Cardiac muscle cell (in vitro differentiated cells and primary cell): ENCODE results near the gene MGLL. TPM values are rescaled to one million over a fixed set of nuclear protein-coding genes. Genes with fewer than 3 reads are reported as not detected.

Source experiments
- DNase-seq, 2 donors: peaks; one replicate each; pipeline versions ENCODE4 v3.0.0 to v3.0.0-alpha.2; 2010 to 2017; ENCODE audit warnings: low read depth in 1 of 2, low spot score in 1 of 2
- H3K27ac ChIP-seq: fragments of 200-600 bp; sonication (generic); 2 replicates; pipeline ENCODE4 v1.5.1; 2016
- H3K27me3 ChIP-seq: fragments of 200-600 bp; sonication (generic); 2 replicates; pipeline ENCODE4 v1.6.0; 2016; ENCODE audit warnings: control low read depth
- H3K36me3 ChIP-seq: fragments of 200-600 bp; sonication (generic); 2 replicates; pipeline ENCODE4 v1.5.1; 2016; ENCODE audit warnings: control low read depth
- H3K4me1 ChIP-seq: fragments of 200-600 bp; sonication (generic); 2 replicates; pipeline ENCODE4 v1.8.1; 2017; ENCODE audit warnings: low read depth, mild to moderate bottlenecking, mixed run types
- H3K4me3 ChIP-seq: fragments of 200-600 bp; sonication (generic); 2 replicates; pipeline ENCODE4 v1.5.1; 2016; ENCODE audit warnings: mild to moderate bottlenecking
- H3K9me3 ChIP-seq: fragments of 200-600 bp; sonication (generic); 2 replicates; pipeline ENCODE4 v1.5.1; 2017; ENCODE audit warnings: low read depth, mild to moderate bottlenecking, control low read depth
- CTCF ChIP-seq: IDR thresholded peaks from 2 replicates; pipeline ENCODE4 v1.5.1; 2012; ENCODE audit warnings: low read depth, mild to moderate bottlenecking, low read length
- polyA plus RNA-seq: library from polyadenylated mRNA; unstranded; fragments of >200 nt; fragmentation: Nextera tagmentation; extraction: Ambion mirVana; gene quantifications from 2 replicates; pipeline ENCODE4 v1.2.1, GENCODE V29; 2016
- total RNA-seq: library from RNA; depleted of rRNA; stranded (reverse); fragments of >200 nt; gene quantifications from 2 replicates; pipeline ENCODE4 v1.2.3, GENCODE V29; 2016

The MGLL gene
- total and polyA plus RNA-seq, 2 experiments from 2014 or later, result 1.0 TPM

GRCh38 chr3:127747066-127747465 is 75.2 kb downstream of the MGLL start:
- no peak for TF ChIP-seq CTCF
- no peak overlapping the region for H3K27ac ChIP-seq
- no peak overlapping the region for H3K4me3 ChIP-seq
- no peak for DNase-seq
- no peaks in the 10 kb centered on the region for H3K4me1 ChIP-seq
- H3K36me3 ChIP-seq, result no peaks in the 10 kb centered on the region
- H3K27me3 ChIP-seq, result peaks cover 14% of the 10 kb centered on the region
- no peaks in the 10 kb centered on the region for H3K9me3 ChIP-seq

GRCh38 chr3:127746400-127747057 is 75.8 kb downstream of the MGLL start:
- TF ChIP-seq CTCF, result peak; percentile 12
- no peaks in the 10 kb centered on the region for H3K4me1 ChIP-seq
- no peaks in the 10 kb centered on the region for H3K9me3 ChIP-seq
- no peaks in the 10 kb centered on the region for H3K36me3 ChIP-seq
- H3K4me3 ChIP-seq, result no peak overlapping the region
- H3K27ac ChIP-seq, result no peak overlapping the region
- H3K27me3 ChIP-seq, result peaks cover 14% of the 10 kb centered on the region
- DNase-seq, result no peak

GRCh38 chr3:127745656-127746399 is 76.5 kb downstream of the MGLL start:
- no peak for DNase-seq
- Histone ChIP-seq H3K27me3 (peaks cover 14% of the 10 kb centered on the region), H3K4me3 (no peak overlapping the region), H3K27ac (no peak overlapping the region), H3K9me3 (no peaks in the 10 kb centered on the region), H3K4me1 (no peaks in the 10 kb centered on the region), H3K36me3 (no peaks in the 10 kb centered on the region)
- no peak for TF ChIP-seq CTCF

- peaks cover 14% of the 10 kb centered on the region for H3K27me3 ChIP-seq
- no peak for TF ChIP-seq CTCF
- H3K4me1 ChIP-seq, result no peaks in the 10 kb centered on the region
- H3K9me3 ChIP-seq, result no peaks in the 10 kb centered on the region
- no peak overlapping the region for H3K27ac ChIP-seq
- no peak for DNase-seq
- H3K36me3 ChIP-seq, result no peaks in the 10 kb centered on the region
- no peak overlapping the region for H3K4me3 ChIP-seq
Observed at GRCh38 chr3:127744875-127745274, 77.4 kb downstream of the MGLL start.

GRCh38 chr3:127744253-127744815 is 78.0 kb downstream of the MGLL start:
- Histone ChIP-seq H3K4me1 (no peaks in the 10 kb centered on the region), H3K27ac (no peak overlapping the region), H3K9me3 (no peaks in the 10 kb centered on the region), H3K27me3 (peaks cover 14% of the 10 kb centered on the region), H3K36me3 (no peaks in the 10 kb centered on the region), H3K4me3 (no peak overlapping the region)
- no peak for DNase-seq
- TF ChIP-seq CTCF, result no peak
